GM21360 (cell line): ENCODE results near the gene MDFIC.

ENCODE experiments used
- ATAC-seq: cut with Tn5 transposase; IDR thresholded peaks from one replicate; pipeline ENCODE4 v1.9.1; 2021; ENCODE audit warnings: mild to moderate bottlenecking, moderate library complexity; ENCODE audit not compliant: unreplicated experiment

The MDFIC gene

GRCh38 chr7:114986190-114987180 is 64.6 kb downstream of the MDFIC start:
- no peak for ATAC-seq

- ATAC-seq: no peak
These were observed 66.1 kb downstream of the MDFIC start for GRCh38 chr7:114988026-114988425.

DNA sequence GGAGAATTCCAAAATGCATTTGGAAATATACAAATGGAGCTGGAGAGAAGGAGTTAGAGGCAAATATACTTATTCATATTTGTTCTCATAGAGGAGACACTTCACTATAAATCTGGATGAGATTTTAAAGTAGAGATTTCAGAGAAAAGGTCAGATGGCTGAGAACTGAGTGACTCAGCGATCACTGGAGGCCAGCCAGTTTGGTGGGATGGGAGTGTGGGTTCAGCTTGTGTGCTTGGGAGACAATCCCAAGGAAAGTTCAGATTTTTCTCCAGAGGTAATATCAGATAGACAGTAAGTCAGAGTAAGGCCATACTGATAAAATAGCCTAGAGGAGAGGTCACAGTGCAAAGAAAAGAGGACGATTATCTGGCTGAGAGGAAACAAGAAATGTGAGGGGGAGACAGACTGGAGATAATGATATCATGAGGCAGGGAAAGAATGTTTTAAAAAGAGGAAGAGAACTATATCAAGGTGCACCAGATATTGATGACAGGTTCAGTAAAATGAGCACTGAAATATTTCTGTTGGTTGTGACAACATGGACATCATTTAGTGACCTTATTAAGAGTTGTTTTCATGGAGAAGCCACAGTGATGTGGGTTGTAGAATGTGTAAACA is 67.0 kb downstream of the MDFIC start:
- ATAC-seq: no peak

DNA sequence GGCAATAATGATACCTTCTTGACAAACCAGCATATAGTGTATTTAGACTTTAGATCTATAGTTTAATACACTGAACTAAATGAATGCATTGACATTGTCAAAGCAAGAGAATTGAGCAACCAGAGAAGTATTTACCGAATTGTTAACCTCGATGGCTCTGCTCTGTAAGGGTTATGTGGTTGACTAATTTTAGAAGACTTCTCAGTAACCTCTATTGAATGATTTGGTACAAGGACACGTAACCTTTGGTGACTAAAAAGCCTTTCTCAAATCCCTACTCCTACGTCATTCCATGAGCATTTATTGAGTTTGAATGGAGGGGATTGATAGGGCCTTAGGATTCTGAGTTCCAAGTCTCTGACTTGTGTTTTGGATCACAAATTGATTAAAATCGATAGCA is 67.6 kb downstream of the MDFIC start:
- no peak for ATAC-seq

- no peak for ATAC-seq
These were observed 75.9 kb downstream of the MDFIC start for GRCh38 chr7:114997487-114998404.

DNA sequence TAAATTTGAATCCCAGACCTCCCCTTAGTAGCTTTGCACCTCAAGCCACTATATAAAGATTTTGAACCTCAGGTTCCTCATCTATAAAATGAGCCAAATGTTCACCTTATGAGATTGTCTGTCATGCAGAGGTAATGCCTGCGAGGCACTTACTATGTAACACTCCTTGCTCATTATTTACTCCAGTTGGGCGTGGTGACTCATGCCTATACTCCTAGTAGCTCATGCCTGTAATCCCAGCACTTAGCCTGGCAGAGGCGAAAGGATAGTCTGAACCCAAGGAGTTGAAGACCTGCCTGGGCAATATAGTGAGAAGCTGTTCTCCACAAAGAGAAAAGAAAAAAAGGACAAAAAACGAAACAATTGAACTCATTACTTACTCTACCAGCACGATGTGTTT is 82.2 kb downstream of the MDFIC start:
- no peak for ATAC-seq

GRCh38 chr7:115005251-115005650 is 83.4 kb downstream of the MDFIC start:
- no peak for ATAC-seq

GRCh38 chr7:115005953-115006352 is 84.1 kb downstream of the MDFIC start:
- ATAC-seq: no peak

- no peak for ATAC-seq
These were observed 85.9 kb downstream of the MDFIC start for GRCh38 chr7:115007751-115008150.

DNA sequence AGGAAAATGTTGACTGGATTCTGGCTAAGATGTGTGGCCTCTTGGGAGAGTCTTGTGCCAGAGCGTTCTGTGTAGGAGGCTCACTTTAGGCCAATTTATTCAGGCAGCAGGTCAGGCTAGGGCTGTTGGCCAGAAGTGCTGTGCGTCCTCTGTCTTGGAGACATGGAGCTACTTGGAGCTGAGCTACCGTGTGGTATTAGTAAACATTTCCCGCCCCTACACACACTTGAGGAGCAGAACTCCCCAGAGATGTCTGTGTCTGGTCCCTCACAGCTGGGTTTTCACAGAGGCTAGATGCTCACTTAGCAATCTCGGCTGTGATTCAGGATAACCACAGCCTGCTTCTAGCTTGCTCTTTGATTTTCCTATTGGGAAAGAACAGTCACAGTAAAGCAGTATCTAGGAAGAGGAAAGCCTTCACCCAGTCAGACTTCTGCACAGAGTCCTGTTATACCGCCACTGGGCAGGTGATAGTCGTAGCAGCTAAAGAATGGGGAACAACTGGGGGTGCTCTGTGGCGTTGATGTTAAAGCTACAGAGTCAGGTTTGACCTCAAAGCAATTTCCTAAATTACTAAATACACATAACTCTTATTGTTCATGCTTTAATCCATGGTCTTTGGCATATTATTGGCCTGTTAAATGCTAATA is 86.7 kb downstream of the MDFIC start:
- peak; percentile 59 for ATAC-seq

DNA sequence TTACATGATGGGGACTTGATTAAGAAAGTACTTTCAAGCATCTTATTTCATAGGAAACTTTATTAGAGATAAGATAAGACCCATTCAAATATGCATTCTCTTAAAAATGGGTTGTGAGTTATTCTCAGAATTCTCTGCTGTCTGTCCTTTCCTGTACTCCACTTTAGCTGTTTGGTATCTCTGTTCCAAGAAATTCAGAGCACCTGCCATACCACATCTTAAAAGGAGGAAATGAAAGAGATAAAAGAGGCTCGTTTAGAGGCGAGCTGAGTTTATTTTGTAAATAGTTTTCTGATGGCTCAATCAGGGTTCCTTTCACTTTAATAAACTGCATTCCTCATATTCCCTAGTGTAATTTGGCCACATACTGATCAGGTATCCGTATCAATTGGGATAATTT is 87.2 kb downstream of the MDFIC start:
- ATAC-seq: peak; percentile 64

DNA sequence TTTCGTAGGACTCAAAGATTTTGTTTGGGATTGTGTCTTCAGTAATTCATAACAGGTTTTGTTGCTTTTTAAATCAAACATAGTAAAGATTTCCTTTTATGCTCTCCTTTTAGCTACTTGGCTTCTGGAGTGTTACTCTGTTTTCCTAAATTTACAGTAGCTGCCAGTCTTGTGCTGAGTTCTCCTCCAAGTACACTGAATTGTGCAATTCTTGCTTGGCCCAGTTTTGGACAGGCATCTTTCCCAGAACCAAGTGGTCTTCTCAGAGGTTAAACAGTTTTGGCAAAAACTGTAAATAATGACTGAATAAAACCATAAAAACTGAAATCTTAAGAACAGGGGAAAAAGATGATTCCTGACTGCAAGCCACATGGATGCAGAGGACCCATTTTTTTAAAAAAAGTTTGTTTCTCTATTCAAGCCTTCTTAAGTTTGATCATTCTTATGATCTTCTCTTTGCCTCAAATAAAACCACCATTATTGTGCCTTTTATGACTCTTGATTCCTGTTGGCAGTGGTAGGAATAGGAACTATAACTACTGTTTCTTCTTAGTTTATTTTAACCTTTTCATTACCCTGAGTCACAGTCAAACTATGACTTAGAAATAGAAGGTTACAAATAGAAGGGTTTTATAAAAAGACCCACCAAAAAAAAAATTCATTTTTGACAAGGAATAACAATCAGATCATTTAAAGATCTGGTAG is 88.0 kb downstream of the MDFIC start:
- no peak for ATAC-seq

DNA sequence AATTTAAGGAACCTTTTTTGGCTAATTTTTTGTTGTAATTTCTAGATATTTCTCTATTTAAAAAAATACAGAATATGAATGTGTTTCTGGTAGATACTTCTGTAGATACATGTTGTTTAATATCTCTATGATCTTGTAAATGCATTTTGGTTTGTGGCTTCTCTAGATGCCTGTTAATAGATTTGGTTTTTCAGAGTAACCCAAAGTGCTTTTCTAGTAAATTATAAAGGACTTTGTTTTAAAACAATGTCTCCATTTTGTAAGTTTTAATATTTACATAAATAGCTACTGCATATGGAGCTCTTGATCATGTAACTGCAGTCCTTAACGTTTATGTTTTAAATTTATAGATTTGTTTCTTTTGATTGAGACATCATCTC is 88.5 kb downstream of the MDFIC start:
- no peak for ATAC-seq

GRCh38 chr7:115013886-115014285 is 92.0 kb downstream of the MDFIC start:
- no peak for ATAC-seq

DNA sequence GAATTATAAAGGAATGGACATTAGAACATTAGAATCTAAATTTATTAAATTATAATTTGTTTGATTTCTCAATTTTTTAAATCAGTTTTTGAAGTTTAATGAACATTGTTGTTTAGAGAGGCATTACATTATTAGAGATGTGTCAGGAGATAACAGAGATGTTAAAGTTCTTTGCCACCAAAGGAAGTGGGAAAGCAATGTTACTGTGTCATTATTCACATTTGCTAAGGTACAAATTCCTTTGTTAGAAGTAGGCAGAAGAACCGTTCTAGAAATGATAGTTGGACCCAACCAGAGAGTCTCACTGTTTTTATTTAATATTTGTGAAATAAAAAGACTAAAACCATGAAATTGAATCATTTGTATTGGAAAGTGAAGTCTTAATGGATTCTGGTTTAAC is 92.9 kb downstream of the MDFIC start:
- no peak for ATAC-seq

- no peak for ATAC-seq
These were observed 93.7 kb downstream of the MDFIC start for GRCh38 chr7:115015619-115016018.

DNA sequence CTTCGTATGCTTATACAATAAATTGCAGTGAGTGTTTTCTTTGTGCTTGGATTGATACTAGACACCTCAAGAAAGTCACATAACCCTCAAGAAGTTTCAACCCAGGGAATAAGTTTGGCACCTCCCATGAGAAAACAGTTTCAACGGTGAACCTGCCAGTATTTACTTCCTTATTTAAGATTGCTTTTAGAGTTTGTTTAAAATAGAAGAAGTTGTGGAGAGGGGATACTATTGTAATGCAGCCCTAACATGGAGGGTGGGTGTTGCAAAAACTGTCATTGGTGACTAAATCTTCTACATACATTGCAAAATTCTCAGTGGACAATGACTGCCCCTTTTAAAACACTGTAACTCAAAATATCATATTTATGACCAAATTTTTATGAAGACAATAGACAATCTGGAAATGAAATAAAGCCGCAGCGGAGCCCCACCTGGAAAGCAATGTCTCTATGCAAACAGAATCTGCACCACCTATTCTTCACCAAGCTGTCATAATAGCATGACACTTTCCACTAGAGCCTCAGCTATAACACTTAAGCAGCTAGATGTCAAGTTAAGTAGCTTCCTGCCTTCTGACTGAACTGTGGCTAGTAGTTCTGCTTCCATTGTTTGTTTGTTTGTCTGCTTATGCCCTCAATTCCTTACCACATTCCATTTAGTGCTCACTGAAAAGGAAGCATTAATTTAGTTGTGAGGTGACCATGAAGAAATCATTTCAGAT is 98.2 kb downstream of the MDFIC start:
- no peak for ATAC-seq

GRCh38 chr7:115023219-115023618 is 101.3 kb downstream of the MDFIC start:
- no peak for ATAC-seq

DNA sequence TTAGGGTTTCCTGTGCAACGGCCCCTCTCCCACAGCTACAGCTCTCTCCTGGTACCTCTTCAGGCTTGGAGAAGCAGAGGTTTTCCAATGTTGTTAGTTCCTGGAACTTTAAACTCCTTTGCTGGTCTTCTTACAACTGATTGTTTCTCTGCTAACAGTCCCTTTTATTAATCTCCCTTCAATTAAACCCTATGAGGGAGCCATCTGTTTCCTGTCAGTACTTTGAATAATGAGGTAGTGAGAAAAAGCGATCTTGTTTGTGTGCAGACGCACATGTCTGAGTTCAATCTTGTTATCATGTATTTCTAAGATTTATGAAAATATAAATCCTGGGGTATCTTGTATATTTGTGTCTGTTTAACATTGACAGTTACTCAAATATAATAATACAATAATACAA is 102.4 kb downstream of the MDFIC start:
- no peak for ATAC-seq
